Breast epithelium (tissue), 3 donors: ENCODE measurements around the gene TMEM225.

Experiments
- CTCF ChIP-seq, 3 donors: fragments of 450-650 bp; IDR thresholded peaks; one replicate each; pipeline ENCODE4 v1.5.1; 2016 to 2017; ENCODE audit warnings: antibody characterized with exemption in 3 of 3, mild to moderate bottlenecking in 3 of 3, moderate library complexity in 3 of 3
- POLR2A ChIP-seq: fragments of 450-650 bp; IDR thresholded peaks from one replicate; pipeline ENCODE4 v1.6.1; 2016; ENCODE audit warnings: antibody characterized with exemption, mild to moderate bottlenecking, moderate library complexity
- POLR2AphosphoS5 ChIP-seq, 3 donors: sonication (generic); formaldehyde crosslinking; IDR thresholded peaks; one replicate each; pipeline ENCODE4 v1.6.1; 2017; ENCODE audit warnings: antibody characterized with exemption in 3 of 3

GRCh38 chr11:123901867-123902266, 16.4 kb upstream of the TMEM225 start, which contains the start of gene OR8D4:
- TF ChIP-seq CTCF (IDR thresholded peaks at IDR 0.05) (no peak), POLR2A (no peak), POLR2AphosphoS5 (IDR thresholded peaks at IDR 0.05) (no peak)
